Effector CD8-positive, alpha-beta T cell (primary cell): ENCODE measurements around the gene DNAJC30.
A peak's percentile ranks its signal among the peaks of the same experiment; 100 is the strongest.
"Not testable (repeated sequence)": the region's sequence is repeated elsewhere in the genome, so short reads cannot be mapped to it uniquely, and the experiment has no call there.

Experiments used
- DNase-seq: peaks from one replicate; lab custom pipeline; 2025; lab: John Stamatoyannopoulos, UW
- total RNA-seq, 4 experiments: gene quantifications; one replicate each; lab custom pipeline; 2026; lab: John Stamatoyannopoulos, UW

The DNAJC30 gene
- 9.1 to 16.1 (median 9.6) reads per million in 4 experiments for total RNA-seq

DNA sequence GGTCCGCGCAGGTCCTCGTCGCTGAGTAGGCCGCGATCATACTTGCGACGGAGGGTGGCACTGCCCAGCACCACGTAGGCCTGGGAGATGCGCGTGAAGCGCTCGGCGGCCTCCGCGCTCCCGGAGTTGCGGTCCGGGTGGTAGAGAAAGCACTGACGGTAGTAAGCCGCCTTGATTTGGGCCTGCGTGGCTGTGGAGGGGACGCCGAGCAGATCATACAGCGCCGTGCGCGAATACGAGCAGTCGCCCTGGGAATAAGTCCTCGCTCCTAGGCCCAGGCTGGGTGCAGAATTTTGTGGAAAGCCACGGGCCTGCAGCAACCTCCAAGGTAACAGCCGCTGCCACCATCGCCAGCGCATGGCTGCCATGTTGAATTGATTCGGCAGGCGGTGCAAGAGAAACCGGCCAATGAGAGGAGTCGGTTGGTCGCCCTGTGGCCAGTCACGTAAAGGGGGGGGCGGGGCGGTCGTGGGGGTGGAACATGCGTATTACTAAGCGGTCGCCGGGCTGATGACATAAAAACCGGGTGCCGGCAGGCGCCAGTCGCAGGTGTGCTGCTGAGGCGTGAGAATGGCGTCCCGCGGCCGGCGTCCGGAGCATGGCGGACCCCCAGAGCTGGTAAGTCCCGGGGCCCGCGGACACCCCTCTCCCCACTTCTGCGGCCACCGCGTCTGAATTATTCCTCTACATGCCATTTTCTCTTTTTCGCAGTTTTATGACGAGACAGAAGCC is at the start of gene DNAJC30, which contains the start of gene BUD23:
TSS of gene DNAJC30 (minus strand) at position 398 of the 732 bp plus-strand sequence. CDS start at position 368, 30 bp downstream.
TSS of gene BUD23 (plus strand) at position 542 of the 732 bp plus-strand sequence. CDS start at position 571, 29 bp downstream.
- peak; percentile 97 for DNase-seq

DNA sequence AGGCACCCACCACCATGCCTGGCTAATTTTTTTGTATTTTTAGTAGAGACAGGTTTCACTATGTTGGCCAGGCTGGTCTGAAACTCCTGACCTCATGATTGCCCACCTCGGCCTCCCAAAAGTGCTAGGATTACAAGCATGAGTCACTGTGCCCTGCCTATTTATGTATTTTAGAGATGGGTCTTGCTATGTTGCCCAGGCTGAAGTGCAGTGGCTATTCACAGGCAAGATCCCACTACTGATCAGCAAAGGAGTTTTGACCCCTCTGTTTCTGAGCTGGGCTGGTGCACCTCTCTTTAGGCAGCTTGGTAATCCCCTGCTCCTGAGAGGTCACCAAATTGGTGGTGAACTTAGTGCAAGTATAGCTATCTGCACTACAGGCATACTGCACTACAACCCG is 49.1 kb upstream of the DNAJC30 start:
- DNase-seq: no peak

DNA sequence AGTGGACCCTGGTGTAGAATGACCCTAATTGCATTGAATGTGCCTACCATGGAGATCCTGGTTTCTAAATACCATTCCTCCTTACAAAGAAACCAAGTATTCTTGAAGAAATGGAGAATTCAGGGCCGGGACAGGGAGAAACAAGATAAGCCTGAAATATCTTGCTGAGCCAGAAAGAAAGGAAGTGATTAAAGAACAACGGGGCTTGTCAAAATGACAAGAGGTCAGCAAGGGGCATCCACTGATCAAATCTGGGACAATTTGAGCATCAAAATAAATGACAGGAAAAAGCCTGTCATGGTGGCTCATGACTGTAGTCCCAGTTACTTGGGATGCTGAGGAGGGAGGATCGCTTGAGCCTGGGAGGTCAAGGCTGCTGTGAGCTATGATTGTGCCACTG is 47.2 kb upstream of the DNAJC30 start:
- DNase-seq: no peak

DNA sequence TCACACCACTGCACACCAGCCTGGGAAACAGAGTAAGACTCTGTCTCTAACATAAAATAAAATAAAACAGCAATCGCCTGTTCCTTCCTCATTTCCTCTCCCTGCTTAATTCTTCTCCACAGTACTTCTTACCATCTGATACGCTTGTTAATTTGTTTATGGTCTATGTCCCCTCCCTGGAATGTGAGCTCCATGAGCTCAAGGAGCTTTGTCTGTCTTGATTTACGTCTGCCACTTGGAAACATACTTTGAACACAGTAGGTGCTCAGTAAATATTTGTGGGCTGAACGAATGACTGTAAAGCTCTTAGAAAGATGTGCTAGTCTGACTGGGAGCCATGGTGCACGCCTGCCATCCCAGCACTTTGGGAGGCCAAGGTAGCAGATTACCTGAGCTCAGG is 45.3 kb upstream of the DNAJC30 start:
- DNase-seq: no peak

DNA sequence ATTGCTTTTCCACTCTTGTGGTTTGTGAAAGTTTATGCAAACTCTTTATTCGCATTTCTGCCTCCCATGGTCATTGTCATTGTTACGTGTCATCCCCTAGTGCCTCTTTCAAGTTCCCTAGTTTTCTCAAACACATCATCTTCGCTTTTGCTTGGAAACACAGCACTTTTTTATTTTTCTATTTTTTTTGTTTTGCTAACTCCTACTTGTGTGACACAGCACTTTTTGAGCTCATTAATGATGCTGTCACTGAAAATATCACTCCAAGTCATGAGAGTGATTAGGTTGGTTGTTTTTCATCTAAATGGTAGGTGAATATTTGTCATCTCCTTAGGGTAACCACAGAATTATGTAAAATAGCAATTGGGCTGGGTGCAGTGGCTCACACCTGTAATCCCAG is 44.7 kb upstream of the DNAJC30 start:
- DNase-seq: no peak

DNA sequence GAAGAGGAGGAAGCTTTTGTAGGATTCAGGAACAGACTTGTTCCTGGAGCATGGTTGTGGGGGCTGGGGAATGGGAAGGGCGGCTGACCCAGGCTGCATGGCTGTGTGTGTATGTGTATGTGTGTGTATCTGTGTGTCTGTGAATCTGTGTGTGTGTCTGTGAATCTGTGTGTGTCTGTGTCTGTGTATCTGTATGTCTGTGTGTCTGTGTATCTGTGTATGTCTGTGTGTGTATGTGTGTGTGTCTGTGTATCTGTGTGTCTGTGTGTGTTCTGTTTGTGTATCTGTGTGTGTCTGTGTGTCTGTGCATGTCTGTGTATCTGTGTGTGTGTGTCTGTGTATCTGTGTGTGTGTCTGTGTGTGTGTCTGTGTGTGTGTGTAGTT is 42.8 kb upstream of the DNAJC30 start:
- no peak for DNase-seq

DNA sequence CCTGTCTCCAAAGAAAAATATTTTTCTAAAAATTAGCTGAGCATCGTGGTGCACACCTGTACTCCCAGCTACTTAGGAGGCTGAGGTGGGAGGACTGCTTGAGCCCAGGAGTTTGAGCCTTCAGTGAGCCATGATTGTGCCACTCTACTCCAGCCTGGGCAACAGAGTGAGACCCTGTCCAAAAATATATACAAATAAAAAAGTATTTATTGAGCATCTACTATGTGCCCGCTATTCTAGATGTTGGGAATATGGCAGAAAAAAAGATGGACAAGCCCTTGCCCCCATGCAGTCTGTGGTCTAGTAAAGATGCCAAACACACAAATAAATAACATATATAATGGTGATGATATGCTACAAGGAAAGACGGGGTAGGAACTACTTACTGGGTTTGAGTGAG is 40.6 kb upstream of the DNAJC30 start:
- no peak for DNase-seq

DNA sequence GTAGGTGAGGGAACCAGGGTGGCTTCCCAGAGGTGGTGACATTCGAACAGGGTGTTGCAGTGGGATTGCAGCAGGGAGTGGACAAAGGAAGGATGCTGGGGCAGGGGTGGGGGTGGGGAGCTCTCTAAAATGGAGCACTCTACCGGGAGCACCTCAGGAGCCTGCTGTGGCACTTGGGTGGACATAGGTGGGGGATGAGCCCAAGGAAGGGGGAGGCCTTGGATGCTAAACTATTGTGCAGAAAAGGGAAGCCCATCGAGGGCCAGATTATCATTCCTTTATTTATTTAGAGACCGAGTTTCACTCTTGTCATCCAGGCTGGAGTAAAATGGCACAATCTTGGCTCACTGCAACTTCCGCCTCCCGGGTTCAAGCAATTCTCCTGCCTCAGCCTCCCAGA is 39.5 kb upstream of the DNAJC30 start:
- no peak for DNase-seq

DNA sequence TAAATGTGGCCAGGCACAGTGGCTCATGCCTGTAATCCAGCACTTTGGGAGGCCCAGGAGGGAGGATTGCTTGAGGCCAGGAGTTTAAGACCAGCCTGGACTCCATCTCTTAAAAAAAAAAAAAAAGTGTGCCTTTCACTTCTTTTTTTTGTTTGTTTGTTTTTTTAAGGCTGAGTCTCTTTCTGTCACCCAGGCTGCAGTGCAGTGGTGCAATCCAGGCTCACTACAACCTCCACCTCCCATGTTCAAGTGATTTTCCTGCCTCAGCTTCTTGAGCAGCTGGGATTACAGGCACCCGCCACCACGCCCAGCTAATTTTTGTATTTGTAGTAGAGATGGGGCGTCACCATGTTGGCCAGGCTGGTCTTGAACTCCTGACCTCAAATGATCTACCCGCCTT is 38.9 kb upstream of the DNAJC30 start:
- not testable (repeated sequence) for DNase-seq

DNA sequence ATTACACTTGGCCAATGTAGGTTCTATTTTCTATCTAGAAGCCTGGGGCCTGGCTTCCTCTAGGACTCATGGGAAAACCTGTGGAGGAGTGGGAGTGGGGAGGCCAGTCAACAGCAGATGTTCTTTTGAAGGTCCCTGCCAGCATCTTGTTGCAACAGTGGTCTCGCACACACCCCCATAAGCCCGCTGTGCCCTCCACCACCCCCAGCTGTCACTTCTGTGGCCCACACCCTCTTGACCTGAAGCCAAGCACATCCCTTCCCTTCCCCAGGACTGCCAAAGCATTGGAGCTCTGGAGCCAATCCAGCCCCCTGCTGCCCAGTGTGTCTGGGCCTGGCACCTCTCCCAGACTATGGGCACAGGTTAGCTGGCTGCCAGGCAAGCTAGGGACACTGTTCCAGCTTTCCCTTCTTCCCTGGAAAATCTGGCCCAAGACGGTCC is 38.1 kb upstream of the DNAJC30 start:
- no peak for DNase-seq

DNA sequence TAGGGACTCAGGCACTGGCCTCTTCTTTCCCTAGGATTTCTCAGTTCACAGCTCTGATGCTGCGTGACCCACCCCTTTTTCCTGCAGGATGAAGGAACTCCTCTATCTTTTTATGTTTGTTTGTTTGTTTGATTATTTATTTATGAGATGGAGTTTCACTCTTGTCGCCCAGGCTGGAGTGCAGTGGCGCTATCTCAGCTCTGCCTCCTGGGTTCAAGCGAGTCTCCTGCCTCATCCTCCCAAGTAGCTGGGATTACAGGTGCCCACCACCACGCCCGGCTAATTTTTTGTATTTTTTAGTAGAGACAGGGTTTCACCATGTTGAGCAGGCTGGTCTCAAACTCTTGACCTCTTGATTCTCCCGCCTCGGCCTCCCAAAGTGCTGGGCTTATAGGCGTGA is 37.2 kb upstream of the DNAJC30 start:
- not testable (repeated sequence) for DNase-seq

DNA sequence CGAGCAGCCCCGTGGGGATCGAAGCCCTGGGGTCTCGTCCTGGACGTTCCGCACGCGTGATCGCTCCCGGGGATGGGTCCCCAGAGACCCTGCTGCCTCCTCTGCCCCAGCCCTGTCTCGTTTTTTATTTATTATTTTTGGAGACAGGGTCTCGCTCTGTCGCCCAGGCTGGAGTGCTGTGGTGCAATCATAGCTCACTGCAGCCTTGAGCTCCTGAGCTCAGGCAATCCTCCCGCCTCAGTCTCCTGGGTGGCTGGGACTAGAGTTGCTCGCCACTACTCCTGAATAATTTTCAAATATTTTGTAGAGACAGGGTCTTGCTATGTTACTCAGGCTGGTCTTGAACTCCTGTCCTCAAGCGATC is 36.5 kb upstream of the DNAJC30 start:
- DNase-seq: no peak

DNA sequence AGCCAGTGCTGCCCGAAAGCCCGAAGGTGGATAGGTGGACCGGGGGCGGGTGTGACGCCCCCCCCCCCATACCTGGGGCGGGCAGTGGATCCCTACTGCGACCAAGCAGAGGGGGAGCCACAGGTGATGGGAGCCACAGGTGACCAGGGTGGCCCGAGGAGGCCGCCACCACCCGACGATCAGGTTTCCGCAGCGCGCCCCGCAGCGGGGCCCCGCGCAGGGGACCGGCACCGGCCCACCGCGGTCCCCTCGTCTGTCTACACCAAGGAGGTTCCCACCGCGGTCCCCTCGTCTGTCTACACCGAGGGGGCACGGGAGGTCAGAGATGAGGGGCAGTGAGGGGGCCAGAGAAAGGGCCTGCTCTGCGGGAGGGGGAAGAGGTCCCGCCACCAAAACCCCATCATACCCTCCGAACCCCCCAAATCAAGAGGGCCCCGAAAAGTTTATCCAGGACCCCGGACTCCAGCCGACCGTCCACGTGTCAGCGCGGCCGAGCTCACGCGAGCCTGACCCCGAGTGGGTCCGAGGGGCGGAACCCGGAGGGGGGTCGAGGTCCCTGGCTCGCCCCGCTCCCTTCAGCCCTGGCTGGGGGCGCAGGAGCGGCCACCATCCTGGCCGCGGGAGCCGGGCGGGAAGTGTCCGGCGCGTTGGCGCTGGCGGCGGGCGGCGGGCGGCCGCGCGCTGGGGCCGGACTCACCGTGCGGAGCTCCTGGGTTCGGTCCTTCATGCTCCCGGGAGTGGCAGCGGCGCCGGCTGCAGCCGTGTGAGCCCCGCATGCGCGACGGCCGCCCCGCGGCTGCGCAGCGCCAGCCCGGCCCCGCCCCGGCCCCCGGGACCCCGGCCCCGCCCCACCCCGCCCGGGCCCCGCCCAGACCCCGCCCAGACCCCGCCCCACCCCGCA is 35.9 kb upstream of the DNAJC30 start, which contains the start of gene STX1A:
TSS of gene STX1A (minus strand) at position 765 of the 901 bp plus-strand sequence. CDS start at position 727, 38 bp downstream.
- DNase-seq: peak; percentile 61

DNA sequence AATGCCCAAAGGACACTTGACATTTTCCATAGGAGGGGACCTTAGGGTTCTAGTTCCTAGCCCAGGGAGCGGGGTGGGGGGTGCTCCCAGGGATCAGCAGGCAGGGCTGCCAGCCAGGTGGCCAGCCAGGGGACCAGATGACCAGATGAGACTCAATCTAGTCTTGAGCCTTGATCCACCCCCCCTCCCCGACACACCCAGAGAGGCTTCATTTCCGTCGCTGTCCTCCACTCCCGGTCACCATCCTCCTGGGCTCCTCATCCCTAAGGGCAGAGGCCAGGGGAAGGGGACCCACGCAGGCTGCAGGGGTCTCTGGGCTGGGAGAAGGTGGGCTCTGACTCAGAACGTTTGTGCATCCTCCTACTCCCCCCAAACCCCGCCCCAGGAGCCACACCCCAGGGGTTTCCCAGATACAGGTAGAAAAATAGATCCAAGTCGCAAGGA is 35.2 kb upstream of the DNAJC30 start:
- no peak for DNase-seq

DNA sequence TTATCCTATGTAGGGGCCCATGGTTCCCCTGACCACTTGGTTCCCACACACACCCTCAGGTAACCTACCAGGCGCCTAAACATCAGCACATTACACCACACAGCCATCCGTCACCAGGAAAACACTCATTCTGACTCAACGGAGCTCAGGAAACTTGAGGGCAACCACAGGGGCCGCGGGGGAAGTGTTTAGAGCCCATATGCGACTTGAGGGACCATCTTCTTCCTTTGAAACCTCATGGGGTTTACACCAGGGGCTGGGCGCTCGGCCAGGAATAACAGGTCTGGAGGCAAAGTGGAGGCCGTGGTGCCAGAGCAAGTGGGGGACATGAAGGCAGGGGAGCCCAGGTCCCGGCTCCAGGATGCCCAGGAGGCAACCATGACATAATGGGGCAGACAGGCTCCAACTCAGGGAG is 34.7 kb upstream of the DNAJC30 start:
- DNase-seq: peak; percentile 39

DNA sequence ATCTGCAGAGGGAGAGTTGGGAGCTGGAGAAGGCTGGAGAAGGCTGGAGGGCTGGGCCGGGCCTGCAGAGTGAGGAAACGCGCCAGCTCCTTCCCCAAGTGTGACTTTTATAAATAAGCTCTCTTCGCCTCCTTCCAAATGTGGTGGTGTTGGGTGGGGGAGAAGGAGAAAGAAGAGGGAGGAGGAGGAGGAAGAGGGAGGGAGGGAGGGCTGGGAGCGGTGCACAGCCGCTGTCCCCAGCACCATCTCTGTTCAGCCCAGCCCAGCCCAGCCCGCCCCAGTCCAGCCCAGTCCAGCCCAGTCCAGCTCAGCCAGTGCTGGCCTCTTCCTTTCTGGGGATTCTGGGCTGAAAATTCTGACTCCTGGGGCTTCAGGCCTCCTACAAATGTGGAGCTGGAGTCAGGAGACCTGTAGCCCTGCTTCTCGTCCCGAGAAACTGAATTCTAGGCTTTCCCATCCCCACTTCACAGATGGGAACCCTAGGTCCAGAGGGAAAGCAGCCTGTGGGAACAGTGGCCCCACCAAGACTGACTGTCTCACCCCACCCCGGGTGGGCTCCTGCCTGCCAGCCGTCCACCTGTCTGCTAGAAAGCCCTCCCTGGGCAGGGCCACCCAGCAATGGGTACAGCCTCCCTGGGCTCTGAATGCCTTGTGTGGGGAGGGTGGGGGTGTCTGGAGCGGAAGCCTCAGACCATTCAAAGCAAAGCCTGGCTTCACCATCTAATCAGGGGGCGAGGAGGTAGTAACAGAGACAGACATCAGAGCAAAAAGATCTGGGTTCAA is 34.0 kb upstream of the DNAJC30 start:
- no peak for DNase-seq

DNA sequence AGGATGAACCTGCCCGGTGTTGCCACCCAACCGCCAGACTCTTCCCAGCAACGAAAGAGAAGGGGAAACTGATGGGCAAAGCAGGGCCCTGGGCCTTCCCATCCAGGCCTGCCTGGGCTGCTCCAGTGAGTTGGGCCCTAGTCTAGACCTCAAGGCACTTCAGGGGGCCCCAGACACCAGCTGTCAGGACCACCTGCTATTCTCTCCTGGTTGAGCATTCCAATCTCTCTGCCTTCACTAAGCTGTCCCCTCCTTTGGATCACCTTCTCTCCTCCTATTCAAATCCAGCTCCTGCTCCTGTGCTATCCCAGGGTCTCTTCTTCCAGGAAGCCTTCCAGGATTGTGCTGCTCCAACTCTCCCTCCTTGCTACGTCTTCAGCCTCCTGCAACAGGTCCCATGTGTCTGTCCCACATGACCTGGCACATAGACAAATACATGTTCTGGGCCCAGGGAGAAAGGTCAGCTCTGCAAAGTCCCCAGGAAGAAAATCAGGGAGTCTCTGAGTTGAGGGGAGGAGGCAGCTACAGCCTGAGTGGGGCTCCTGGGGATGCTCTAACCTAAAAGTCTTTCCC is 33.2 kb upstream of the DNAJC30 start:
- no peak for DNase-seq

DNA sequence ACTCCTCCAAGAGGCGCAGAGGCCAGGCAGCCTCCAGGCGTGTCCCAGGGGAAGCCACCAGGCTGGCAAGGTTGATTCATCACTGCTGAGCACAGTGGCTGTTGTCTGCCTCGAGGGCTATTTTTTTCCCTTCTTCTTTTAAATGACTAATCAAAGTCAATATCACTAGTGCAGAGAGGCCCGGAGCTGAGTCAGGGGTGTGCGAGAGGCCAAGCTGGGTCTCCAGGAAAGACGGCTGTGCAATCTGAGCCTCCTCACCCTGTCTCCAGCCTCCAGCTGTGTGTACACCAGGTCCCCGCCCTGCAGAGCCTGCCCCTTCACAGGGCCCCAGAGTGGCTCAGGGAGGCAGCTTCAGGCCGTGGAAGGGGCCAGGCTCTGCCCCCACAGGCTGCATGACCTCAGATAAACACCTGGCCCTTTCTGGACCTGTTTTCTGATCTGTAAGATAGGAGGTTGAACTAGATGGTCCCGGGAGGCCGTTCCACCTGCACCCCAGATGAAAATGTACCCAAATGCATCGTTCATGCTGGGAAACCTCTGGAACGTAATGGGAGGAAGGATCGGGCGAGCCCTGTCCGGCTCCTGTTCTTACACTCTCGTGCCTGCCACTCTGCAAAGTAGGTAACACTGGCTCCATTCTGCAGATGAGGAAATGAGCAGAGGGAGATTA is 32.5 kb upstream of the DNAJC30 start:
- DNase-seq: no peak

DNA sequence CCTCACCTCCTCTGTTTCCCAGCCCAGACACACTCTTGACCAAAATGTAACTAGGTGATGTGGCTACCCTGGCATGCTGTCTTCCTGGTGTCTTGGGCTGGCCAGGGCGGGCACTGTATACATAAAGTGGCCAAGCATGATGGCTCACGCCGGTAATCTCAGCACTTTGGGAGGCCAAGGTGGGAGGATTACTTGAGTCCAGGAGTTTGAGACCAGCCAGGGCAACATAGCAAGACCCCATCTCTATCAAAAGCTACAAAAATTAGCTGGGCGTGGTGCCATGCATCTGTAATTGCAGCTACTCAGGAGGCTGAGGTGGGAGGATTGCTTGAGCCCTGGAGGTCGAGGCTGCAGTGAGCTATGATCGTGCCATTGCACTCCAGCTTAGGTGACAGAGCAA is 30.1 kb upstream of the DNAJC30 start:
- not testable (repeated sequence) for DNase-seq

DNA sequence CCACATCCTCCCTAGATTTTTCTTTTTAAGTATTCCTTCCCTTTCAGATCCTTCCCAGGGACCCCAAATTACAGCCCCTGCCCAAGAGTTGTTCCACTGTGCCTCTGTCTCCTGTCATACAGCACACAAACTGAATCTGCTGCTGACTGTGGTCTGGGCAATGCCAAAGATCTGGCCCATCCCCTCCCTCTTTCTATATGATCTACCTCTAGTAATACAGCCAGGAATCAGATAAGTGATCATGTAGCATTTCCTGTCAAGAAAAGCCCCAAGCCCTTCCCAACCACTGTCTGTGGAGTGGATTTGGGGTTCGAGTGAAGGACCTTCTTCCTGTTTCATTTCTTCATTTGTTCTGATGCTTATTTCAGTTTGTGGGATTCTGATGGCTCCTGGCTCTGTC is 29.5 kb upstream of the DNAJC30 start:
- DNase-seq: no peak
